K562 (cell line): ENCODE results near the gene AQP9. TPM values are rescaled to one million over a fixed set of nuclear protein-coding genes. Genes with fewer than 3 reads are reported as not detected.

Experiments
- ATAC-seq: fragments of 200-7000 bp; cut with Tn5 transposase; 3 replicates; pipeline ENCODE4 v1.9.1; 2020; ENCODE audit warnings: moderate library complexity
- BruUV-seq: library from RNA; stranded (reverse); fragments of 400-500 nt; replicated peaks from 2 replicates; lab custom pipeline; 2021; lab: Mats Ljungman, UMichigan
- CTCF ChIA-PET: fragments of 300-600 bp; formaldehyde crosslinking; extraction: SDS; loops from one replicate; lab custom pipeline; 2021; ENCODE audit warnings: low intra/inter-chr PET ratio; lab: Yijun Ruan, JAX
- POLR2A ChIA-PET: fragments of 300-600, 350-650 bp; sonication (Branson Sonifier 250); formaldehyde crosslinking; extraction: SDS; loops from one replicate; lab custom pipeline; 2021; ENCODE audit warnings: antibody characterized with exemption, inconsistent platforms; lab: Yijun Ruan, JAX
- DNase-seq, 4 experiments: peaks; one replicate each; pipeline versions ENCODE4 v3.0.0 to v3.0.0-alpha.2; 2011 to 2018; ENCODE audit warnings: low spot score in 3 of 4, mixed read lengths in 3 of 4; ENCODE audit errors: extremely low read depth in 1 of 4
- FAIRE-seq: peaks from 2 replicates; lab custom pipeline; 2011; peaks lifted over from hg19 to GRCh38; lab: Jason Lieb, UNC
- H2AFZ ChIP-seq: 2 replicates; pipeline ENCODE4 v1.6.0; 2011; ENCODE audit warnings: low read depth, low read length, control low read depth, inconsistent platforms
- H3K27ac ChIP-seq: fragments of 200-600 bp; 3 replicates; pipeline ENCODE4 v1.8.0; 2011; ENCODE audit warnings: low read depth, mild to moderate bottlenecking, control low read depth, inconsistent platforms, low read length, moderate library complexity, mixed read lengths; ENCODE audit errors: extremely low read depth
- H3K27me3 ChIP-seq, 2 experiments: fragments of 300-600 bp in 1 of 2; 2 replicates in 1 of 2; 3 replicates in 1 of 2; pipeline versions ENCODE4 v1.6.0 to v1.8.0; 2011; ENCODE audit warnings: inconsistent platforms in 2 of 2, low read length in 2 of 2, mild to moderate bottlenecking in 1 of 2, mixed read lengths in 1 of 2, moderate library complexity in 1 of 2; ENCODE audit not compliant: control insufficient read depth in 2 of 2, insufficient read depth in 2 of 2
- H3K36me3 ChIP-seq: fragments of 300-600 bp; 3 replicates; pipeline ENCODE4 v1.8.0; 2011; ENCODE audit warnings: mild to moderate bottlenecking, low read length, inconsistent platforms; ENCODE audit not compliant: control insufficient read depth, insufficient read depth
- H3K4me1 ChIP-seq, 2 experiments: fragments of 200-600 bp in 1 of 2; replicated peaks in 1 of 2; 2 replicates in 1 of 2; 3 replicates in 1 of 2; pipeline versions ENCODE4 v1.5.1 to v1.8.0; 2011; ENCODE audit warnings: inconsistent platforms in 2 of 2, low read length in 2 of 2, mild to moderate bottlenecking in 1 of 2, mixed read lengths in 1 of 2, moderate library complexity in 1 of 2; ENCODE audit not compliant: control insufficient read depth in 2 of 2, insufficient read depth in 2 of 2
- H3K4me2 ChIP-seq: 2 replicates; pipeline ENCODE4 v1.6.1; 2011; ENCODE audit warnings: low read length, control low read depth, inconsistent platforms, mixed read lengths; ENCODE audit not compliant: insufficient read depth
- H3K4me3 ChIP-seq: fragments of 200-600 bp; sonication (generic), shearing (Covaris generic); 2 replicates; pipeline ENCODE4 v1.5.1; 2016; ENCODE audit warnings: control low read depth, inconsistent platforms
- H3K79me2 ChIP-seq: fragments of 200-600 bp; 3 replicates; pipeline ENCODE4 v1.8.0; 2011; ENCODE audit warnings: low read length, inconsistent platforms; ENCODE audit not compliant: control insufficient read depth, insufficient read depth
- H3K9ac ChIP-seq, 2 experiments: 2 replicates each; pipeline versions ENCODE4 v1.6.0 to v1.6.1; 2011; ENCODE audit warnings: low read depth in 2 of 2, low read length in 2 of 2, control low read depth in 1 of 2, inconsistent platforms in 1 of 2, mild to moderate bottlenecking in 1 of 2, mixed read lengths in 1 of 2; ENCODE audit not compliant: insufficient read depth in 1 of 2
- H3K9me1 ChIP-seq: one replicate; pipeline ENCODE4 v1.6.0; 2011; ENCODE audit warnings: inconsistent platforms, mild to moderate bottlenecking, low read length, moderate library complexity; ENCODE audit not compliant: control insufficient read depth, insufficient read depth
- H3K9me3 ChIP-seq: replicated peaks from 2 replicates; pipeline ENCODE4 v1.5.1; 2011; ENCODE audit warnings: low read depth, low read length, inconsistent platforms; ENCODE audit not compliant: control insufficient read depth, insufficient read depth
- H4K20me1 ChIP-seq: replicated peaks from 2 replicates; pipeline ENCODE4 v1.6.1; 2011; ENCODE audit warnings: low read length, inconsistent platforms, mixed read lengths; ENCODE audit not compliant: control insufficient read depth, insufficient read depth
- ARID1B ChIP-seq: fragments of 450-650 bp; IDR thresholded peaks from 2 replicates; pipeline ENCODE4 v1.6.1; 2016; ENCODE audit warnings: antibody characterized with exemption, mild to moderate bottlenecking, inconsistent platforms
- BCL6 ChIP-seq: fragments of 250-450 bp; sonication (Bioruptor Pico); IDR thresholded peaks from 2 replicates; pipeline ENCODE4 v1.4.0; 2020
- DEAF1 ChIP-seq: fragments of 450-650 bp; formaldehyde crosslinking; IDR thresholded peaks from 2 replicates; pipeline ENCODE4 v1.4.0; 2020; ENCODE audit warnings: mild to moderate bottlenecking, moderate library complexity
- ETS2 ChIP-seq: IDR thresholded peaks from 2 replicates; pipeline ENCODE4 v1.6.1; 2016; ENCODE audit warnings: borderline replicate concordance, missing genetic modification characterization, mild to moderate bottlenecking, moderate library complexity, missing compliant biosample characterization; ENCODE audit not compliant: poor library complexity, severe bottlenecking
- MNT ChIP-seq, 2 experiments: fragments of 450-650 bp; conservative IDR thresholded peaks; 2 replicates each; pipeline ENCODE4 v1.6.1; 2017; ENCODE audit warnings: mild to moderate bottlenecking in 2 of 2, moderate library complexity in 2 of 2
- RBFOX2 ChIP-seq: fragments of 200-400 bp; formaldehyde crosslinking; IDR thresholded peaks from 2 replicates; pipeline ENCODE4 v1.6.1; 2017; ENCODE audit warnings: low read depth, mild to moderate bottlenecking, low read length, moderate library complexity
- ZBTB2 ChIP-seq: fragments of 450-650 bp; IDR thresholded peaks from 2 replicates; pipeline ENCODE4 v1.6.1; 2016; ENCODE audit warnings: antibody characterized with exemption
- WGBS: fragments of 100-300 bp; shearing (Covaris generic); methylation state at CpG from one replicate; pipeline ENCODE4 v1.1.6; 2016; ENCODE audit warnings: low coverage, mixed read lengths; ENCODE audit not compliant: insufficient coverage; ENCODE audit errors: missing lambda C conversion rate; 5-methylcytosine and 5-hydroxymethylcytosine counted together
- in situ Hi-C: fragments of 300-500 bp; cut with MboI; formaldehyde crosslinking; loops from 4 replicates; pipeline ENCODE4 v1.15.0; 2018; ENCODE audit warnings: inconsistent platforms, mixed read lengths
- intact Hi-C: fragments of 100-400 bp; cut with micrococcal nuclease; formaldehyde crosslinking; loops from 2 replicates; pipeline ENCODE4 v1.14.2; 2022
- polyA plus RNA-seq, 8 experiments: library from polyadenylated mRNA; depleted of rRNA in 4 of 8; stranded (reverse) in 5 of 8; unstranded in 3 of 8; fragments of >200 nt; fragmentation: Nextera tagmentation in 2 of 8; fragmentation: Illumina TruSeq in 1 of 8; extraction: Ambion mirVana in 2 of 8; extraction: Trizol in 1 of 8; gene quantifications; 2 replicates each; pipeline versions ENCODE4 v1.2.1 to v1.2.3, GENCODE V29; 2011 to 2014; ENCODE audit warnings: inconsistent platforms in 1 of 8, missing spikeins in 1 of 8
- total RNA-seq, 7 experiments: library from RNA; depleted of rRNA in 6 of 7; stranded (reverse); fragments of >200 nt in 6 of 7; fragmentation: Illumina TruSeq in 2 of 7; extraction: Trizol in 2 of 7; gene quantifications; 2 replicates each; pipeline versions ENCODE4 v1.2.1 to v1.2.3, GENCODE V29; 2011 to 2021; ENCODE audit warnings: low replicate concordance in 1 of 7

AQP9 gene
- total and polyA plus RNA-seq, 9 of the 15 experiments (the other 6 are each of a cell fraction or from before 2014, with no cell fraction given), result 0.04 to 0.33 (median 0.07) TPM; not detected in 4

GRCh38 chr15:58227706-58228543, 89.7 kb downstream of the AQP9 start (continued):
- TF ChIP-seq DEAF1 (CRISPR knock-in tag), result peak; percentile 97

- BruUV-seq, result no TSS peak
- Histone ChIP-seq H4K20me1 (no peaks in the 10 kb centered on the region), H3K9me3 (no peaks in the 10 kb centered on the region), H3K4me3 (no peak overlapping the region), H3K27me3 (no peaks in the 10 kb centered on the region), H3K4me2 (no peak overlapping the region), H3K27ac (no peak overlapping the region), H3K79me2 (no peaks in the 10 kb centered on the region), H3K9me1 (no peaks in the 10 kb centered on the region), H3K36me3 (no peaks in the 10 kb centered on the region), H3K4me1 (no peaks in the 10 kb centered on the region; a peak in 1 of 5 replicates), H2AFZ (no peak overlapping the region), H3K9ac (no peak overlapping the region)
- POLR2A ChIA-PET, result no interaction called here
- no peak for DNase-seq
- WGBS, result 12% methylated on average over 1 of the region's 1 CpG
- FAIRE-seq, result no peak
- intact Hi-C loops, result loop anchor here (5.0 to 10.0 kb wide), 2 partner anchors 529 to 1266 kb away; no protein-coding TSS in a partner anchor
- in situ Hi-C loops, result loop anchor here (10.0 kb wide), 1 partner anchor 926 kb away; no protein-coding TSS in a partner anchor
- CTCF ChIA-PET, result interaction anchor here (0.6 to 2.4 kb wide), 2 partner anchors 1263 to 1300 kb away, joined by 3 to 16 read pairs; no protein-coding TSS in a partner anchor
- TF ChIP-seq RBFOX2, result no peak
- TF ChIP-seq ETS2 (tag), result no peak
- TF ChIP-seq BCL6 (CRISPR knock-in tag), result no peak
- no peak for TF ChIP-seq ARID1B
- no peak for TF ChIP-seq MNT (conservative IDR thresholded peaks at IDR 0.05)
- no peak for TF ChIP-seq ZBTB2
- ATAC-seq, result no peak
These were observed 90.5 kb downstream of the AQP9 start for GRCh38 chr15:58228718-58229117.
